KG1 (cell line): Measurements from ENCODE around the gene CPZ.
"Not testable (repeated sequence)": the region's sequence is repeated elsewhere in the genome, so short reads cannot be mapped to it uniquely, and the experiment has no call there.

Experiments
- DNase-seq: peaks from one replicate; lab custom pipeline; 2025; lab: John Stamatoyannopoulos, UW

Gene CPZ

GRCh38 chr4:8557151-8558076 lies 35.2 kb upstream of the CPZ start:
- DNase-seq = no peak

DNA sequence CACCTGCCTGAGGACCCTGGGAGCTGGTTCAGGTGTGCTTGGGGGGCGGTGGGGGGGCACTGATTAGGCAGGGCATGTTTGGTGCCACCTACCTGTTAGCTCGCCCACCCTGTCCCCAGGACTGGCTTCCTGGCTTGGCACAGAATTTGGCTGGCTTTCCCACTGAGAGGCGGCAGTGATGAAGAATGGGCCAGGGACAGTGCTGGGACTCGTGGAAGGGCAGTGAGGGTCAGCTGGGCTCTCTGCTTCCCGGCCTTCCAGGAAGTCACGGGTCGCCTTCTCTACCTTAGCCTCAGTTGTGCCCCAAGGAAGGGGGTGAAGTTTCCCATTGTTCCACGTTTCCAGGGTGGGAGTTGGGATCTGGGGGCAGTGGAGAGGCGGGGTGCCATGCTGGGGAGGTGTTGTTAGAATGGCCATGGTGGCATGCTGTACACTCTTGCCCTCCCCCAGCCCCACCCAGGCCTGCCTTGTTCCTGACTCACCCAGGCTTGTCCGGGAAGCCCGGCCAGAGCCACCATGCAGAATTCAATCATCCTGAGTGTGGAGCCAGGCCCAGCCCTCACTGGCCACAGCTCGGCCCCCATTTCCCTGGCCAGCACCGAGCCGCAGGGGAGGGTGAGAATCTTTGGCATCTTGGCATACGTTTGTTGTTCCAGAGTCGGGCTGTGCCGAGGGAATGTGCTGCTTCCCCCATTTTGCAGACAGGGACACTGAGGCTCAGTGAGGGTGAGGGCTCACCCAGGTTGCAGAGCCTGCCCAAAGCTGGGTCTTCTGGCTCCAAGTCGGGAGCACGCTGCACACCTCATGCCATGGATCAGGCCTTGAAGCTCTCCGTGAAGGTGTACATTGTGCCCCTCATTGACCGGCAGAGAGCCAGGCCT lies 34.2 kb upstream of the CPZ start:
- no peak for DNase-seq

- no peak for DNase-seq
These were observed 33.6 kb upstream of the CPZ start for GRCh38 chr4:8559011-8559410.

DNA sequence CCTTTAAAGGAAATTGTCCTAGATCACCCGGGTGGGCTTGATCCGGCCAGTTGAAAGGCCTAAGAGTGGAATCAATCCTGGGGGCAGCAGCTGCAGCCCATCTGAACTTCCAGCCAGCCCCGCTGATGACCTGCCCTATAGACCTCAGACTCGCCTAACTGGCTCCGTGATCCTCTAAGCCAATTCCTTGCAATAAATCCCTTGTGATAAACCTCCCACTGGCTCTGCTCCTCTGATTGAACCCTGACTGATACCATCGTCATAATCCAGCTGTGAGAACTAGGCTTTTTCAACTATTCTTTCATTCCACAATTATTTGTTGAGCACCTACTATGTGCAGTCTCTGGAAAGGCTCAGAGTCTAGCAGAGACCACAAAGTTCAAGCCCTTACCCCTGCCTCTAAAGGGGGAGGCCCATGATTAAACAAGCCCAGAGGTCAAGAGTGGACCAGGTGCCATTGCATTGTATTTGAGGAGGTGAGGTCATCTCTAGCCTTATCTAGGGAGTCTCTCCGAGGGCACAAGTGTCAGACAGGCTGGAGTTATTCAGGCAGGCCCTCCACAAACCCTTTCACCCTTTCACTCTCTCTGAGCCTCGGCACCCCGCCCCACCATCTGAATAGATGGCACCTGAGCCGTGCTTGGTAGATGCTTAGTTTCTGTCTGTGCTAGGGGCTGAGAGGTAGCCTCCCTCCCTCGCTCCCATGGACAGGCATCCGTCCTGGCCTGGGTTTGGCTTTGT lies 32.9 kb upstream of the CPZ start:
- DNase-seq = no peak

DNA sequence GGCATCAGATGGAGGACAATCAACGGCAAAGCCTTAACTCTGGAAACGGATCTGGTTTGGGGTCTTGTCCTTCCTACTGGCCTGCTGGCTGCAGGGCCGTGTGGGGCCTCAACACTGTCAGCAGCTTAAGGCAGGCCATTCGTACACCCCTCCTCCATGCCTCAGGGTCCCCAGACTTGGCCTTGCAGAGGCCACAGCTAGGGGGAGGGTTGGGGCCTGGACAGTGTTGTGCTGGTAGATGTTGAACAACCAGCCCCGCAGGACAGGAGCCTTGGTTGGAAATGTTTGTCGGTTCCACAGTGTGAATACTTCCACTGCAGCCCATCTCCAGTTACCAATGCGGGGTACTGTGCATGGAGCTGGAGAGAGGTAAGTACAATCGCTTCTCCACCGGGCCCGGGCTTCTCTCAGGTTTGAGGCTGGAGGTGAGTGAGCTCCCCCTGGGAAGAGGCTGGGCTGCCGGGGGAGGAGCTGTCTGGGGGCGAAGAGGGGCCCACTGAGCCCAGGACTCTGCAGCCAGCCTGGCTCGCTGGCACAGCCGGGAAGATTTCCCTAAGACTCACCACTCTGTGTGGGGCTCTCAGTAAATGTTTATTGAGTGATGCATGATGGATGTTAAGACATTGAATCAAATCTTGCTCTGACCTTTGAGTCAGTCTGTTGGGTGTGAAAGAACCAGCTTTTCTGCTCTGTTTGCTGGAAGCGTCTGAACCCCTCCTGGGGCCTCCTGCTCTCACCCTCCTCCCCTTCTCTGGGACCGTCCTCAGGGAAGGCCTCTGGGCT lies 32.1 kb upstream of the CPZ start:
- DNase-seq = no peak

- no peak for DNase-seq
These were observed 28.0 kb upstream of the CPZ start for GRCh38 chr4:8564595-8564994.

DNA sequence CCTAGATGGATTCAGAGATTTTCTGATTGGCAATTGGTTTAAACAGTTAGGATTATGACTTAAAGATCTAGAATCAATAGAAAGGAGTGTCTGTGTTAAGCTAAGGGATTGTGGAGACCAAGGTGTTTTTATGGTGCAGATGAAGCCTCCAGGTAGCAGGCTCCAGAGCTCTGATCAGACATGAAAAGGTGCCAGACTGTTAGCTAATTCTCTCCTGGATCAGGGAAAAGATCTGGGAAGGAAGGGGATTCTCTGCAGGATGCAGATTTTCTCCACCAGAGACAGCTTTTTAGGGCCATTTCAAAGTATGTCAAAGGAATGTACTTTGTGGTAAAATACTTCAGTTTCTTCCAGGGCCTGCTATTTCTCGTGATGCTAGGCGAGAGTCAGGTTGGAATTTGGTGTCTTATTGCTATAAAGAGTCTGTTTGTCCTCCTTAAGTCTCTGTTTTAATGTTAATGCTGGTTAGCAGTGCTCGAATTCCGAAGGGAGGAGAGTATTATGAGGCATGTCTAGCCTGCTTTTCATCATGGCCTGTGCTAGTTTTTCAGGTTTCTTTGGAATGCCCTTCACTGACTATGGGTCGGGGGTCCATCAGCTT lies 24.4 kb upstream of the CPZ start:
- DNase-seq = no peak

GRCh38 chr4:8570201-8570600 lies 22.4 kb upstream of the CPZ start:
- no peak for DNase-seq

- DNase-seq = no peak
These were observed 20.6 kb upstream of the CPZ start for GRCh38 chr4:8571702-8572685.

DNA sequence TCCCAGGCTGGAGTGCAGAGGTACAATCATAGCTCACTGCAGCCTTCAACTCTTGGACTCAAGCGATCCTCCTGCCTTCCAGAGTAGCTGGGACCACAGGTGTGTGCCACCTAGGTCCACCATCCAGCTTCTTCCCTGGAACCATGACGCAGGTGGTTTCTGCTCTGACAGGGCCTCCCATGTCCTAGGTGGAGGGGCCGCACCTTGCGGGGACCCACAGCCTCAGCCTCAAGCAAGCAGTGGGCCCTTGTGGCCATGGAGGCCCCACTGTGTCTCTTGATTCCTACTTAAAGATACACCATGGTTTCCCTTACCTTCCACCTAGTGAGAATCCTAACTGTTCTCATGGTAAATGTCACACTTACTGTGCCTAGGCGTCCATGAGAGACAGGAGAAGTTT lies 19.3 kb upstream of the CPZ start:
- DNase-seq = no peak

GRCh38 chr4:8574796-8575370 lies 17.7 kb upstream of the CPZ start:
- DNase-seq = no peak

GRCh38 chr4:8575457-8575856 lies 17.1 kb upstream of the CPZ start:
- no peak for DNase-seq

DNA sequence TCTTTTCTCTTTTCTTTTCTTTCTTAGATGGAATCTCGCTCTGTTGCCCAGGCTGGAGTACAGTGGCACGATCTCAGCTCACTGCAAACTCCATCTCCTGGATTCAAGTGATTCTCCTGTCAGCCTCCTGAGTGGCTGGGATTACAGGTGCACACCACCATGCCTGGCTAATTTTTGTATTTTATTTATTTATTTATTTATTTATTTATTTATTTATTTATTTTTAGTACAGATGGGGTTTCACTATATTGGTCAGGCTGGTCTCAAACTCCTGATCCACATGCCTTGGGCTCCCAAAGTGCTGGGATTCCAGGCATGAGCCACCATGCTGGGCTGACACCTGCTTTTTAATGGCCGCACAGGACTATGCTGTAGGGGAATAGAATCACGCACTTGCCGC lies 16.0 kb upstream of the CPZ start:
- not testable (repeated sequence) for DNase-seq

- no peak for DNase-seq
These were observed 15.5 kb upstream of the CPZ start for GRCh38 chr4:8577046-8577445.

DNA sequence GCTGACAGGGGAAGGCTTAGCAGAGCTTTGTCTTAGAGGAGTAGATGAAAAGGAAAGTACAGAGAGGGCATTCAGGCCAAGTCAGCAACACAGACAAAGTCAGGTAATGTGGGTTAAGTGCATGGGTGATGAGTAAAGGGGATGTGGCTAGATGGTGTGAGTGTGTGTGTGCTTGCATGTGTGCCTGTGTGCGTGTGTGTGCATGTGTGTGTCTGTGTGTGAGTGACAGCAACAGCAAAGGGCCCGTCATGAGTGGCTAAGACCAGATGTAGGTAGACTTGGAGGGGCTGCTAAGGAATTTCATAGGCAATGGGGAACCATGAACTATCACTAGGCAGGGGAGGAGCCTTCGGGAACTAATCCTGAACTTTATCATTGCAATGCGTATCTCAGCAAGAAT lies 14.6 kb upstream of the CPZ start:
- no peak for DNase-seq

DNA sequence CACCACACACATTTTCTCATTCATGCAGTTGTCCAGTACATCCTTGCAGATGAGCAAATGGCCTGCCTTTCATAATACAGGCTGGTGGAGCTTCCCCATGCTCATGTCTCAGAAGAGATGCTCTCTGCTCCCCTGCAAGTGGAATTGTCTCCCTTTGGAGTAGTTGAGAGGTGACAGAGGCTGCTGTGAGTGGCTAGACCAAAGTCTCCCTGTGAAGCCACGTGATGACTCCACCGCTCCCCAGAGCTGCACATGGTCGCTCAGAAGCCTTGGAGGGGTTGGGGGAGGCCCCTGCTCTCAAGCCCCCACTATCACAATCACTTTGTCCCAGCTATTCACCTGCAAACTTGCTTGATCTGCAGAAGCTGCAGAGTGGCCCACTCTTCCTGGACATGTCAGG lies 13.8 kb upstream of the CPZ start:
- no peak for DNase-seq

DNA sequence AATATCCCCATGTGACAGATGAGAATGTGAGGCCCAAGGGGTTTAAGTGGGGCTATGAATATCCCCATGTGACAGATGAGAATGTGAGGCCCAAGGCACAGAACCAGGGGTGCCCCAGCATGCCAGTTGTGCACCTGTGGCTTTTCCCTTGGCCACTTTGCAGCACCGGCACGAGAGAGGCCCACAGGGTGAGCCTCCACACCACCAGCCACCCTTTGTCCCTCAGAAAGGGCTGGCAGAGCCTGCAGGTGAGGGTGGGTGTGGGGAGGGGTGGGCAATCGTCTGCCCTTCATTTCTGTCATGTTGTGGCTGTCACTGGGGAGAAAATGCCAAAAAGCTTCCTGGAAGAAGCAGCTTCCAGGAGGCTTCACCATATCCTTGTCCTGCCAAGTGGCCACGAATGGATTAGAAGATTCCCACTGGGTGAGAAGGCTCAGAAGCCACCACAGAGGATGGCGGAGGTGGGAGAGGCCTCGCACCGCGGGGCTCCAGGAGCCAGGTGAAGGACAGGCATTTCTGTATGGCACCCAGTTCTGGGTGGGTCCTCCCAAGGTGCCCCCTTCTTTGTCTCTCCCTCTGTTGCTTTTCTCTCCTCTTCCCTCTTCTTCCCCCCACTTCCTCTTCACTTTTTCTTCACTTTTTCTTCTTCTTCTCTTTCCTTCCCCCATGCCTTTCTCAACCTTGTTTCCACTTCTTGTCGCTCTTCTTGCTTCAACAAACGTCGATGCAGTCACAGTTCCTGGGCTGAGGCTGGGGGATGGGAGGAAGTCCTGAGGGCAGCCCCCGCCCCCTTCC lies 12.8 kb upstream of the CPZ start:
- no peak for DNase-seq

- no peak for DNase-seq
These were observed 12.1 kb upstream of the CPZ start, which contains the start of gene GPR78 for GRCh38 chr4:8580321-8581093. Gene GPR78 (plus strand): TSS chr4:8580392. CDS start chr4:8580983, 591 bp downstream.
